ENCODE results near the gene VPS36. TPM values are rescaled to one million over a fixed set of nuclear protein-coding genes. Genes with fewer than 3 reads are reported as not detected.
"Not testable (repeated sequence)": the region's sequence is repeated elsewhere in the genome, so short reads cannot be mapped to it uniquely, and the experiment has no call there.

VPS36 gene
- total RNA-seq, 1 donor from 2014 or later: 44.3 TPM

DNA sequence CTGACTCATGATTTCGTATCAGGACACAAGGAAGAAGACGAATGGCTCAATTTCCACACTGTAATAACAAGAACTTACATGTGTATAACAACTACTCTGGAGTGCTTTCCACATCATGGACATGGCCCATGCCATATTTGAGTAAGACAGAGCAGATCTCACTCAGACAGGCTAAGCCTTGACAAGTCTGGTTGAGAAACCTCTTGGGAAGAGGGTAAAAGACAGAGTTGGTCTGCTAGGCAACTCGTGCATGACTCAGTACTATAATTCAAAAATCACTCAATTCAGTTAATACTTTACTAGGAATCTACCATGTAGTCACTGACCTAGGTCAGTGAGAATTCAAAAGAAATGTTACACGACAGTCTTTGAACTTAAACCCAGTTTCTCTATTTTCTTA is 38.8 kb downstream of the VPS36 start:
- no peak for DNase-seq (ENCODE audit: extremely low spot score, unreplicated experiment)
- peaks cover 20% of the 10 kb centered on the region for H3K36me3 Mint-ChIP-seq (ENCODE audit: unreplicated experiment)
- peaks cover 32% of the 10 kb centered on the region for H3K4me1 Mint-ChIP-seq (ENCODE audit: unreplicated experiment)
- peak overlapping the region; percentile 13 for H3K27ac Mint-ChIP-seq (ENCODE audit: unreplicated experiment)
- TF ChIP-seq, protein P1, sequence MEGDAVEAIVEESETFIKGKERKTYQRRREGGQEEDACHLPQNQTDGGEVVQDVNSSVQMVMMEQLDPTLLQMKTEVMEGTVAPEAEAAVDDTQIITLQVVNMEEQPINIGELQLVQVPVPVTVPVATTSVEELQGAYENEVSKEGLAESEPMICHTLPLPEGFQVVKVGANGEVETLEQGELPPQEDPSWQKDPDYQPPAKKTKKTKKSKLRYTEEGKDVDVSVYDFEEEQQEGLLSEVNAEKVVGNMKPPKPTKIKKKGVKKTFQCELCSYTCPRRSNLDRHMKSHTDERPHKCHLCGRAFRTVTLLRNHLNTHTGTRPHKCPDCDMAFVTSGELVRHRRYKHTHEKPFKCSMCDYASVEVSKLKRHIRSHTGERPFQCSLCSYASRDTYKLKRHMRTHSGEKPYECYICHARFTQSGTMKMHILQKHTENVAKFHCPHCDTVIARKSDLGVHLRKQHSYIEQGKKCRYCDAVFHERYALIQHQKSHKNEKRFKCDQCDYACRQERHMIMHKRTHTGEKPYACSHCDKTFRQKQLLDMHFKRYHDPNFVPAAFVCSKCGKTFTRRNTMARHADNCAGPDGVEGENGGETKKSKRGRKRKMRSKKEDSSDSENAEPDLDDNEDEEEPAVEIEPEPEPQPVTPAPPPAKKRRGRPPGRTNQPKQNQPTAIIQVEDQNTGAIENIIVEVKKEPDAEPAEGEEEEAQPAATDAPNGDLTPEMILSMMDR (IDR thresholded peaks at IDR 0.05): no peak
- no peak overlapping the region for H3K4me3 Mint-ChIP-seq (ENCODE audit: unreplicated experiment)
- H3K27me3 Mint-ChIP-seq (ENCODE audit: unreplicated experiment): no peaks in the 10 kb centered on the region
- H3K9me3 Mint-ChIP-seq (ENCODE audit: unreplicated experiment): no peaks in the 10 kb centered on the region

DNA sequence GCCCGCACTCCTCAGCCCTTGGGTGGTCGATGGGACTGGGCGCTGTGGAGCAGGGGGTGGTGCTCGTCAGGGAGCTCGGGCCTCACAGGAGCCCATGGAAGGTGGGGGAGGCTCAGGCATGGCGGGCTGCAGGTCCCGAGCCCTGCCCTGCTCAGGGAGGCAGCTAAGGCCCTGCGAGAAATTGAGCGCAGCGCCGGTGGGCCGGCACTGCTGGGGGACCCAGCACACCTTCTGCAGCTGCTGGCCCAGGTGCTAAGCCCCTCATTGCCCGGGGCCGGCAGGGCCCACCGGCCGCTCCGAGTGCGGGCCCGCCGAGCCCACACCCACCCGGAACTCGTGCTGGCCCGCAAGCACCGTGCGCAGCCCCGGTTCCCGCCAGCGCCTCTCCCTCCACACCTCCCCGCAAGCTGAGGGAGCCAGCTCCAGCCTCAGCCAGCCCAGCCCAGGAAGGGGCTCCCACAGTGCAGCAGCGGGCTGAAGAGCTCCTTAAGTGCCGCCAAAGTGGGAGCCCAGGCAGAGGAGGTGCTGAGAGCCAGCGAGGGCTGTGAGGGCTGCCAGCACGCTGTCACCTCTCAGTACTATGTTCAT is 42.3 kb downstream of the VPS36 start:
- DNase-seq (ENCODE audit: extremely low spot score, unreplicated experiment); H3K9me3 Mint-ChIP-seq (ENCODE audit: unreplicated experiment); H3K4me3 Mint-ChIP-seq (ENCODE audit: unreplicated experiment); H3K27ac Mint-ChIP-seq (ENCODE audit: unreplicated experiment); H3K27me3 Mint-ChIP-seq (ENCODE audit: unreplicated experiment): not testable (repeated sequence)
- peaks cover 26% of the 10 kb centered on the region for H3K4me1 Mint-ChIP-seq (ENCODE audit: unreplicated experiment)
- H3K36me3 Mint-ChIP-seq (ENCODE audit: unreplicated experiment): peaks cover 14% of the 10 kb centered on the region

DNA sequence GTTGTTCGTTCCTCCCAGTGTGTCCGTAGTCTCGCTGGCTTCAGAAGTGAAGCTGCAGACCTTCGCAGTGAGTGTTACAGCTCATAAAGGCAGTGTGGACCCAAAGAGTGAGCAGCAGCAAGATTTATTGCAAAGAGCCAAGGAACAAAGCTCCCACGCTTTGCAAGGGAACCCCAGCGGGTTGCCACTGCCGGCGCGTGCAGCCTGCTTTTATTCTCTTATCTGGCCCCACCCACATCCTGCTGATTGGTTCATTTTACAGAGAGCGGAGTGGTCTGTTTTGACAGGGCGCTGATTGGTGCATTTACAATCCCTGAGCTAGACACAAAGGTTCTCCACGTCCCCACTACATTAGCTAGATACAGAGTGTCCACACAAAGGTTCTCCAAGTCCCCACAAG is 43.0 kb downstream of the VPS36 start:
- not testable (repeated sequence) for H3K27me3 Mint-ChIP-seq (ENCODE audit: unreplicated experiment); H3K27ac Mint-ChIP-seq (ENCODE audit: unreplicated experiment); H3K9me3 Mint-ChIP-seq (ENCODE audit: unreplicated experiment); DNase-seq (ENCODE audit: extremely low spot score, unreplicated experiment)
- Mint-ChIP-seq H3K36me3 (ENCODE audit: unreplicated experiment) (peaks cover 12% of the 10 kb centered on the region), H3K4me3 (ENCODE audit: unreplicated experiment) (peak overlapping the region; percentile 40), H3K4me1 (ENCODE audit: unreplicated experiment) (peaks cover 26% of the 10 kb centered on the region)

DNA sequence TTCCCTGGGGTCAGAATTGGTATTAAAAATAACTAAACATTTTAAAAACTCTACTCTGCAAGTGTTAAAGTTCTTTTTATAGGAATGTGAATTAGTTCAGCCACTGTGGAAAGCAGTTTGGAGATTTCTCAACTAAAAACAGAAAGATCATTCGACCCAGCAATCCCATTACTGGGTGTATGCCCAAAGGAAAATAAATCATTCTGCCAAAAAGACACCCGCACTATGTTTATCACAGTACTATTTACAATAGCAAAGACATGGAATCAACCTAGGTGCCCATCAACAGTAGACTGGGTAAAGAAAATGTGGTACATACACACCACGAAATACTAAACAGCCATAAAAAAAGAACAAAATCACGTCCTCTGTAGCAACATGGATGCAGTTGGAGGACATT is 43.8 kb downstream of the VPS36 start:
- H3K36me3 Mint-ChIP-seq (ENCODE audit: unreplicated experiment): peaks cover 6% of the 10 kb centered on the region
- no peaks in the 10 kb centered on the region for H3K9me3 Mint-ChIP-seq (ENCODE audit: unreplicated experiment)
- H3K27me3 Mint-ChIP-seq (ENCODE audit: unreplicated experiment): no peaks in the 10 kb centered on the region

DNA sequence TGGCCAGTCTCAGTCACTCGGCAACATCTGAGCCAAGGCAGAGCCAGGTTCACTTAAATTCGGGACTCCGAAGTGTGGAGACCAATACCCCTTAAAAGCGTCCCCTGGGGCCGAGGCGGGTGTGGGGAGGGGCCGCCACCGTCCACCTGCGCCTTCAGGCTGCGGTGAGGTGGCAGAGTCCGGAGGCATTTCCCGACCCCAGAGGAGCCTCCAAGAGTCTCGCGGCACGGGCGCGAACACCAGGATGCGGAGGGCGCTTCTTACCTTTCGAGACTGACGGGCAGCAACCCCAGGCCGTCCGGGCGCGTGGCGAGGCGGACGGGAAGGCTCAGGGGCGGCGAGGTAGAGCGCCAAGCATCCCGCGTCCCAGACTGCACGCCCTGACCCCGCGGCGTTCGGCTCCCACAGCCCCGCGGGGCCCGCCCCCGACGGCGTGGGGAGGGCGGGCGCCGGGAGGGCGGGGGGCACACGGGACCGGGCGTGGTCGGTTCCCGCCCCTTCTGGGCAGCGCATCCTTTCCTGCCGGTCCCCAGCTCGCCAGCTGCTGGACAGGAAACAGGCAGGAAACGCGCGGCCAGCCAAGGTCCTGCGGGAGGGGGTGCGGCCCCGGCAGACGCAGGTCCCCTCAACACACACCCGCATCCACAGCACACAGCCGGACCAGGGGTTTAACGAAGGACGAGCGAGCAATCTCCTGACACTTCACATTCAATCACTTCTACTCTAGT is 44.5 kb downstream of the VPS36 start, which contains the start of gene THSD1:
THSD1 (minus strand) TSS at position 406 of the 728 bp plus-strand sequence. CDS start 3,572 bp downstream, outside the sequence.
- H3K36me3 Mint-ChIP-seq (ENCODE audit: unreplicated experiment): peaks cover 3% of the 10 kb centered on the region
- peak within 1 kb of the TSS; percentile 76 for H3K4me3 Mint-ChIP-seq (ENCODE audit: unreplicated experiment)
- H3K27me3 Mint-ChIP-seq (ENCODE audit: unreplicated experiment): no peaks in the 10 kb centered on the region
- TF ChIP-seq, protein P1 (IDR thresholded peaks at IDR 0.05): no peak
- H3K4me1 Mint-ChIP-seq (ENCODE audit: unreplicated experiment): peaks cover 20% of the 10 kb centered on the region
- peak within 1 kb of the TSS; percentile 44 for H3K27ac Mint-ChIP-seq (ENCODE audit: unreplicated experiment)
- DNase-seq (ENCODE audit: extremely low spot score, unreplicated experiment): no peak
- no peaks in the 10 kb centered on the region for H3K9me3 Mint-ChIP-seq (ENCODE audit: unreplicated experiment)

More for the DNA sequence above, 43.8 kb downstream of the VPS36 start:
- TF ChIP-seq, protein P1 (IDR thresholded peaks at IDR 0.05): no peak
- Mint-ChIP-seq H3K27ac (ENCODE audit: unreplicated experiment) (peak overlapping the region; percentile 44), H3K4me3 (ENCODE audit: unreplicated experiment) (peak overlapping the region; percentile 65), H3K4me1 (ENCODE audit: unreplicated experiment) (peaks cover 23% of the 10 kb centered on the region)
- no peak for DNase-seq (ENCODE audit: extremely low spot score, unreplicated experiment)

DNA sequence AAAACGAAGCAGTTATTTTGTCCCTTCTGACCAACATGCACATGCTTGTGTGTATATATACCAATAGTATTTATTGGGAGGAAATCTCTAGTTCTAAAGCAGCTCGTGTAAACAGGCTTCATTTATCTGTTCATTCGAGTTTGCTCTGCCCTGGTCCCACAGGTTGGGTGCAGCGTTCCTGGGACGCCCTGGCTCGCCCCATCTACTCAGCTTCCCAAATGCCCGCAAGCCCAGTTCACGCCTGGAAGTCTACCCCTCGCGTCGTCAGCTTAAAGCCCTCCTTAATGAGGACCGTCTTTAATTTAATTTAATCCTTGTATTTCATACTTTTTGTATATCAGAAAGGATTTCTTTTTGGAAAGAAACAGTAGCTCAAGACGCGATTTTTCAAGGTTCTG is 45.1 kb downstream of the VPS36 start:
- no peaks in the 10 kb centered on the region for H3K36me3 Mint-ChIP-seq (ENCODE audit: unreplicated experiment)
- no peak for DNase-seq (ENCODE audit: extremely low spot score, unreplicated experiment)
- peaks cover 20% of the 10 kb centered on the region for H3K4me1 Mint-ChIP-seq (ENCODE audit: unreplicated experiment)
- H3K27me3 Mint-ChIP-seq (ENCODE audit: unreplicated experiment): no peaks in the 10 kb centered on the region
- no peak overlapping the region for H3K27ac Mint-ChIP-seq (ENCODE audit: unreplicated experiment)
- H3K9me3 Mint-ChIP-seq (ENCODE audit: unreplicated experiment): no peaks in the 10 kb centered on the region
- peak overlapping the region; percentile 76 for H3K4me3 Mint-ChIP-seq (ENCODE audit: unreplicated experiment)
- TF ChIP-seq, protein P1 (IDR thresholded peaks at IDR 0.05): no peak
